Measurements from ENCODE around the gene ZDHHC11.

ZDHHC11 gene

DNA sequence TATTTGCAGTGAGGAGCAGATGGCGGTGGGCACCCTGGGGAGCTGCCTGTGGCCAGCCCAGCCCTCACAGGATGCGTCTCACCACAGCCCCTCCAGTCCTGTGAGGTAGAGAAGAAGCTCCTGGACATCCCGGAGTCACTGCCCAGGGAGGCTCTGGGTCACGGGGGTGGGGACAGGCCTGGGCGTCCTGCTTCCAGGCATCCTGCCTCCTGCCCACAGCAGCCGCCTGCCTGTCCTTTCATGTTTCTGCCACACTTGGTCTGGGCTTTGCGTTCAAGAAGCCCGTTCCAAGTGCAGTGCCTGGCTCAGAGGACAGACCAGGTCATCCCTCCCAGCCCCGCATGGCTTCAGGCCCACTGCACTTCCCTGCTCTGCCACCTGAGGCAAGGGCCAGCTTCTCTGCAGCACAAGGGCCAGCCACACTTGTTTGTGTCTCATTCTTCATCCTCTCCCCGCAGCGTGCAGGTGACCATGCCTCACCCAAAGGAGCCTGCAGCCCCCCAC is 104.5 kb downstream of the ZDHHC11 start:
- no peak for DNase-seq (ENCODE audit: low read depth in 2 of 2)
